Type B pancreatic cell (in vitro differentiated cells): ENCODE measurements around the gene SMOC2. TPM values are rescaled to one million over a fixed set of nuclear protein-coding genes. Genes with fewer than 3 reads are reported as not detected.

Source experiments
- DNase-seq: peaks from one replicate; pipeline ENCODE4 v3.0.0; 2021; ENCODE audit warnings: mixed read lengths; ENCODE audit not compliant: unreplicated experiment; ENCODE audit errors: extremely low spot score
- H3K27ac Mint-ChIP-seq: 2 replicates; pipeline ENCODE4 v1.8.0; 2021; ENCODE audit warnings: mild to moderate bottlenecking, mixed read lengths
- H3K27me3 Mint-ChIP-seq: 2 replicates; pipeline ENCODE4 v1.8.0; 2021; ENCODE audit warnings: mixed read lengths
- H3K36me3 Mint-ChIP-seq: 2 replicates; pipeline ENCODE4 v1.8.0; 2021; ENCODE audit warnings: mixed read lengths
- H3K4me1 Mint-ChIP-seq: one replicate; pipeline ENCODE4 v1.8.0; 2021; ENCODE audit warnings: mixed read lengths; ENCODE audit not compliant: unreplicated experiment
- H3K4me3 Mint-ChIP-seq: 2 replicates; pipeline ENCODE4 v1.8.0; 2021; ENCODE audit warnings: mild to moderate bottlenecking, mixed read lengths
- H3K9me3 Mint-ChIP-seq: 2 replicates; pipeline ENCODE4 v1.8.0; 2021; ENCODE audit warnings: mixed read lengths
- total RNA-seq: library from RNA; stranded (reverse); gene quantifications from 2 replicates; pipeline ENCODE4 v1.2.1, GENCODE V29; 2021; ENCODE audit warnings: low replicate concordance
- TF ChIP-seq, protein P1 (sequence below): fragments of 200-600 bp; sonication (generic); conservative IDR thresholded peaks from 2 replicates; pipeline ENCODE4 v1.5.0; 2021; ENCODE audit warnings: antibody characterized with exemption, mild to moderate bottlenecking

The SMOC2 gene
- total RNA-seq, 1 donor from 2014 or later, result 18.9 TPM

DNA sequence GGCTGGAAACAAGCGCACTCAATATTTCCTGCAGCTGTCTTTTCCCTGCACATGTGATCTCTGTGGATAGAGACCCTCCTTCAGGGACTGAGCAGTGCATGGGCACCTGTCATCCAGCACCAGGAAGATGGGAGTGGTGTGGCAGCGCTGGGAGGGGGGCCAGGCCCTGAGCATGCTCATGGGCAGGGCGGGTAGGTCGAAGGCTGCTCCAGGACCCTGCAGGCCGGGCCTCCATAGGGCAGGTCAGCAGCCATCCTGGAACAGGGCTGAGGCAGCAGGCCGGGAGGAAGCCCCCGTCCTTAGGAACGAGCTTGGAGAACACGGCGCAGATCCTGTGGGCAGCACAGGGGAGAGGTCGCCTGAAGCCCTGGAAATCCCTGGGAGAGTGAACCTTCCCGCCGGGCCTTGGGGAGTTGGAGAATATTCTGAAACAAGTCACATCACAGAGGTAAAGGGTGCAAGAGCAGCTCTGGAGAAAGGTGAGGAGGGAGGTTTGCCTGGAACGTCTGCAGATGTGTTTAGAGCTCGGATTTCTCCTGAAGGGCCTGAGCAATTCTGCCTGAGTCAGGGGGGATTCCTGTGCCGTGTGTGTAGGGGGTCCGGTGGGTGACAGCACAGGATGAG lies 133.2 kb downstream of the SMOC2 start:
- Mint-ChIP-seq H3K27me3 (no peaks in the 10 kb centered on the region), H3K36me3 (no peaks in the 10 kb centered on the region), H3K9me3 (no peaks in the 10 kb centered on the region), H3K4me3 (no peak overlapping the region), H3K27ac (no peak overlapping the region), H3K4me1 (peaks cover 5% of the 10 kb centered on the region)
- DNase-seq, result no peak
- TF ChIP-seq, protein P1, sequence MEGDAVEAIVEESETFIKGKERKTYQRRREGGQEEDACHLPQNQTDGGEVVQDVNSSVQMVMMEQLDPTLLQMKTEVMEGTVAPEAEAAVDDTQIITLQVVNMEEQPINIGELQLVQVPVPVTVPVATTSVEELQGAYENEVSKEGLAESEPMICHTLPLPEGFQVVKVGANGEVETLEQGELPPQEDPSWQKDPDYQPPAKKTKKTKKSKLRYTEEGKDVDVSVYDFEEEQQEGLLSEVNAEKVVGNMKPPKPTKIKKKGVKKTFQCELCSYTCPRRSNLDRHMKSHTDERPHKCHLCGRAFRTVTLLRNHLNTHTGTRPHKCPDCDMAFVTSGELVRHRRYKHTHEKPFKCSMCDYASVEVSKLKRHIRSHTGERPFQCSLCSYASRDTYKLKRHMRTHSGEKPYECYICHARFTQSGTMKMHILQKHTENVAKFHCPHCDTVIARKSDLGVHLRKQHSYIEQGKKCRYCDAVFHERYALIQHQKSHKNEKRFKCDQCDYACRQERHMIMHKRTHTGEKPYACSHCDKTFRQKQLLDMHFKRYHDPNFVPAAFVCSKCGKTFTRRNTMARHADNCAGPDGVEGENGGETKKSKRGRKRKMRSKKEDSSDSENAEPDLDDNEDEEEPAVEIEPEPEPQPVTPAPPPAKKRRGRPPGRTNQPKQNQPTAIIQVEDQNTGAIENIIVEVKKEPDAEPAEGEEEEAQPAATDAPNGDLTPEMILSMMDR, result no peak

DNA sequence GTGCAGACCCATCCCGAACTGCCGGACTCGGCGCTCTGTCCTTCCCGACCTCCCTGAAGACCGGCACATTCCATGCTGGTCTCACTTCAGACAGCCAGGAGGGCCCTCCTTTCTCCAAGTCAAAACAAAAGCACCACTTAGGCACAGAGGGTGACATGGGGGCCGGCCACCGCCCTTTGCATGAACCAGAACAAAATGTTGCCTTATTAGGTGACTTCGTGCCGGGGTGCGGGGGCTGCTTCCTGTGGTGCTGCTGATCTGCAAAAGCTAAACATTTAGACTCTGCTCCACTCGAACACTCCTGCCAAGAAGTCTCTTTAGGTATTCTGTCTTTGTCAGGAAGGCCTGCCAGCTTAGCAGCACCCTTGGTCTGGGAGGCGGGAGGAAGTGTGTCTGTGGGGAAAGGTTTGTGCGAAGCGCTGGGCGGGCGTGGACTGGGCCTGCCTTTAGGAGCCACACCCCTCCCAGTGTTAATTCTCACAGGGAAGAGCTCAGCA lies 133.8 kb downstream of the SMOC2 start:
- TF ChIP-seq, protein P1, result no peak
- H3K4me1 Mint-ChIP-seq, result peaks cover 9% of the 10 kb centered on the region
- no peaks in the 10 kb centered on the region for H3K27me3 Mint-ChIP-seq
- no peak for DNase-seq
- no peaks in the 10 kb centered on the region for H3K36me3 Mint-ChIP-seq
- H3K4me3 Mint-ChIP-seq, result no peak overlapping the region
- H3K9me3 Mint-ChIP-seq, result no peaks in the 10 kb centered on the region
- no peak overlapping the region for H3K27ac Mint-ChIP-seq

DNA sequence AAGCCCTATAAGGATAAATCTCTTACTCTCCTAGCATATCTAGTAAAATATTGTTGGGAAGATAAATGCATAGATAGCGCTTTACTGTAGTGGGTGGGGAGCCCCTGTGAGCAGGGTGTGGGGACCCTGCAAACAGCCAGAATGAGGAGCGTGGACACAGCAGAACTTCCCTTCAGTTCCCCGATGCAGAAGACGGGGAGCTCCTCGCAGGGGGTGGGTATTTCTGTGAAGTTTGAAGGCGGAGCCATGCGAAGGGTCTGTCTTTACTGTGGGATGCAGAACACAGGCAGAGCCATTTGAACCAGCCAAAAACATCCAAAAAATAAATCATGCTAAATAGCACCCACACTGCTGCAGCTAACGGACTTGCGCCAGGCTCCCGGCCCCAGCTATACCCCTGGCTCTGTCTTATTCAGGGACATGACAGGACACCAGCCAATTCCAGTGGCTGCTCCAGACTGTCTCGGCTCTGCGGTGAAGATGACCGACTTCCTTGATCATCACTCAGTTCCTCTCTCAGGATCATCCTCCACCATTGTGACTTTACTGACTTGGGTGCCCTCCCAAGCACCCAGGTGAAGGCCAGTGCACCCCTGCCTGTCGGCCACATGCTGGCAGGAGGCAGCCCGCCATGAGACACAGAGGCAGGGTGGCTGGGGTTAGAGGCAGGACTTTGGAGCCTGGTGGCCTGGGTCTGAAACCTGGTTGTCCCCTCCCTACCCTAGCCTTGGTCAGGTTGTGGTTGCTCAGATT lies 134.5 kb downstream of the SMOC2 start:
- H3K4me1 Mint-ChIP-seq, result peaks cover 11% of the 10 kb centered on the region
- TF ChIP-seq, protein P1, result no peak
- H3K27me3 Mint-ChIP-seq, result no peaks in the 10 kb centered on the region
- no peak overlapping the region for H3K4me3 Mint-ChIP-seq
- no peaks in the 10 kb centered on the region for H3K9me3 Mint-ChIP-seq
- DNase-seq, result no peak
- H3K27ac Mint-ChIP-seq, result no peak overlapping the region
- H3K36me3 Mint-ChIP-seq, result no peaks in the 10 kb centered on the region

DNA sequence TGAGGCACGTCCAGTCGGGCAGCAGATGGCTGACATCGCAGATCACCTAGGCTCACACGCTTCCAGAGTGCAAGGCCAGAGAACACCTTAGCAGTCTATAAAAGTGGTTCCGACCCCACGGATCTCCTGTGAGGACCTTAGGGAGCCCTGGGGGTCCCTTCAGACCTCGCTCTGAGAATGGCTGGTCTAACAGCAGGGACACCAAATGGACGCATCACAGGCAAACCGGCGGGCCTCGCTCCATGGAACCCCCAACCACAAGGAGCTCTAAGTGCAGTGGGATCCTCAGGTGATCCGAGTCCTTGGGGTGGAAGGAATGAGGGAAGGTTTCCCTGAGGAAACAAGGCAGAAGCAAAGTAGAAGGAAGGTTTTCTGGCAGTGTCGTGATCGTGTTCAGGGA lies 135.4 kb downstream of the SMOC2 start:
- no peaks in the 10 kb centered on the region for H3K27me3 Mint-ChIP-seq
- no peak for DNase-seq
- H3K4me3 Mint-ChIP-seq, result no peak overlapping the region
- H3K9me3 Mint-ChIP-seq, result no peaks in the 10 kb centered on the region
- H3K4me1 Mint-ChIP-seq, result peaks cover 11% of the 10 kb centered on the region
- TF ChIP-seq, protein P1, result no peak
- H3K36me3 Mint-ChIP-seq, result no peaks in the 10 kb centered on the region
- H3K27ac Mint-ChIP-seq, result no peak overlapping the region

DNA sequence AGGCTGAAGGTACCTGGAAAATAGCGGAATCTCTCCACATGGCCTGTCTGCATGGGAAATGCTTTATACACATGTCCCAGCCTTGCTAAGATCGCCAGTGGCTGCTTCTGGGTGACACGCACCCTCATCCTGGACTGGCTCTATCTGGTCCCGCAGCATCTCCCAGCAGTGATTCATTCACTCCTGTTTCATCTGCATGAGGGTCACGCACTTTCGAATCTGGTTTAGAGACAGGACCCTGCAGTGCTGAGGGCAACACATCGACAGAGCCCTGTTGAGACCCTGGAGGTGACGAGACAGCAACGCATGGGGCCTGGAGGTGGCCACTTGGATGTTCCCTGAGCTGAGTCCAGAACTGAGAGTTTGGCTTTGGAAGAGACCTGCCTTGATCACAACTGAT lies 136.5 kb downstream of the SMOC2 start:
- TF ChIP-seq, protein P1, result no peak
- Mint-ChIP-seq H3K4me3 (no peak overlapping the region), H3K27ac (no peak overlapping the region), H3K4me1 (peaks cover 11% of the 10 kb centered on the region), H3K27me3 (no peaks in the 10 kb centered on the region), H3K9me3 (no peaks in the 10 kb centered on the region), H3K36me3 (no peaks in the 10 kb centered on the region)
- DNase-seq, result no peak
